GM12892 (cell line): ENCODE data around the gene FSIP1.

Experiments
- DNase-seq: peaks from one replicate; pipeline ENCODE4 v3.0.0; 2011; ENCODE audit not compliant: insufficient read length
- FAIRE-seq: peaks from 2 replicates; lab custom pipeline; 2011; peaks lifted over from hg19 to GRCh38; lab: Jason Lieb, UNC
- POLR2A ChIP-seq: IDR thresholded peaks from 2 replicates; pipeline ENCODE4 v1.6.1; 2011; ENCODE audit warnings: low read depth, low read length, control low read depth
- POLR2AphosphoS5 ChIP-seq: IDR thresholded peaks from 2 replicates; pipeline ENCODE4 v1.6.1; 2011; ENCODE audit warnings: low read depth, low read length, control low read depth
- TAF1 ChIP-seq: IDR thresholded peaks from 2 replicates; pipeline ENCODE4 v1.6.1; 2011; ENCODE audit warnings: low read depth, mild to moderate bottlenecking, control low read depth, low read length, borderline replicate concordance

The FSIP1 gene

GRCh38 chr15:39579487-39580116, 203.0 kb downstream of the FSIP1 start:
- FAIRE-seq: peak; percentile 5
- no peak for DNase-seq
- TF ChIP-seq POLR2A: no peak
- TF ChIP-seq POLR2AphosphoS5: no peak
- no peak for TF ChIP-seq TAF1

- FAIRE-seq (no peak), DNase-seq (no peak)
- TF ChIP-seq POLR2AphosphoS5 (no peak), POLR2A (no peak), TAF1 (no peak)
Observed at GRCh38 chr15:39578851-39579486, 203.7 kb downstream of the FSIP1 start.

GRCh38 chr15:39575180-39575579, 207.5 kb downstream of the FSIP1 start:
- FAIRE-seq (no peak), DNase-seq (no peak)
- TF ChIP-seq POLR2AphosphoS5 (no peak), POLR2A (no peak), TAF1 (no peak)

GRCh38 chr15:39574427-39574826, 208.2 kb downstream of the FSIP1 start:
- FAIRE-seq (no peak), DNase-seq (no peak)
- no peak for TF ChIP-seq TAF1
- TF ChIP-seq POLR2A: no peak
- TF ChIP-seq POLR2AphosphoS5: no peak

- FAIRE-seq (no peak), DNase-seq (no peak)
- TF ChIP-seq TAF1 (no peak), POLR2A (no peak), POLR2AphosphoS5 (no peak)
Observed at GRCh38 chr15:39573844-39574243, 208.8 kb downstream of the FSIP1 start.

- FAIRE-seq: no peak
- no peak for DNase-seq
- TF ChIP-seq TAF1: no peak
- TF ChIP-seq POLR2A: no peak
- no peak for TF ChIP-seq POLR2AphosphoS5
Observed at GRCh38 chr15:39573287-39573686, 209.4 kb downstream of the FSIP1 start.

GRCh38 chr15:39565851-39566250, 216.8 kb downstream of the FSIP1 start:
- no peak for DNase-seq
- FAIRE-seq: no peak
- no peak for TF ChIP-seq POLR2AphosphoS5
- no peak for TF ChIP-seq POLR2A
- TF ChIP-seq TAF1: no peak

- no peak for FAIRE-seq
- no peak for TF ChIP-seq POLR2AphosphoS5
- TF ChIP-seq TAF1: no peak
- TF ChIP-seq POLR2A: no peak
- no peak for DNase-seq
Observed at GRCh38 chr15:39564972-39565665, 217.5 kb downstream of the FSIP1 start.

GRCh38 chr15:39558421-39558820, 224.2 kb downstream of the FSIP1 start:
- FAIRE-seq (no peak), DNase-seq (no peak)
- TF ChIP-seq TAF1 (no peak), POLR2A (no peak), POLR2AphosphoS5 (no peak)

- TF ChIP-seq POLR2A: no peak
- TF ChIP-seq TAF1: no peak
- TF ChIP-seq POLR2AphosphoS5: no peak
- no peak for DNase-seq
- no peak for FAIRE-seq
Observed at GRCh38 chr15:39556461-39556860, 226.2 kb downstream of the FSIP1 start.

GRCh38 chr15:39555885-39556284, 226.8 kb downstream of the FSIP1 start:
- TF ChIP-seq TAF1 (no peak), POLR2AphosphoS5 (no peak), POLR2A (no peak)
- no peak for DNase-seq
- FAIRE-seq: no peak
